ENCODE measurements around the gene NEAT1.
A peak's percentile ranks its signal among the peaks of the same experiment; 100 is the strongest.

NEAT1 gene

GRCh38 chr11:65476632-65477148 is 54.1 kb downstream of the NEAT1 start:
- Histone ChIP-seq H3K79me1 (ENCODE audit: low read depth, low read length) (peaks cover 4% of the 10 kb centered on the region), H2BK15ac (ENCODE audit: low read length) (no peak overlapping the region), H3K4me3 (ENCODE audit: low read length in 2 of 2) (peak overlapping the region; percentile 87 to 90), H3K9me3 (replicated peaks in 1 of 2; ENCODE audit: control insufficient read depth in 2 of 2, insufficient read depth in 1 of 2, low read depth in 1 of 2, low read length in 2 of 2) (no peaks in the 10 kb centered on the region), H3K4me1 (ENCODE audit: control insufficient read depth in 2 of 2, insufficient read depth in 1 of 2, low read depth in 1 of 2, low read length in 2 of 2) (peaks cover 22 to 28% of the 10 kb centered on the region in 2 donors), H3K18ac (ENCODE audit: low read length) (peak overlapping the region; percentile 99), H3K23ac (ENCODE audit: low read depth, low read length, poor library complexity) (peak overlapping the region; percentile 99), H3K36me3 (replicated peaks in 1 of 2; ENCODE audit: control insufficient read depth in 2 of 2, insufficient read depth in 2 of 2, low read length in 2 of 2) (no peaks in the 10 kb centered on the region), H2AFZ (ENCODE audit: low read length) (peak overlapping the region; percentile 89), H2BK120ac (ENCODE audit: low read depth, low read length) (no peak overlapping the region), H3K27ac (replicated peaks; ENCODE audit: low read length) (peak overlapping the region; percentile 80), H3K9ac (ENCODE audit: low read depth, low read length, poor library complexity) (peak overlapping the region; percentile 97), H3K4me2 (ENCODE audit: insufficient read depth, low read length, poor library complexity, severe bottlenecking) (peak overlapping the region; percentile 82), H2AK5ac (ENCODE audit: low read depth, low read length) (peak overlapping the region; percentile 72), H2BK5ac (ENCODE audit: low read length) (peak overlapping the region; percentile 90), H3K27me3 (ENCODE audit: control insufficient read depth in 3 of 3, insufficient read depth in 3 of 3, low read depth in 1 of 3, low read length in 3 of 3) (no peaks in the 10 kb centered on the region), H3K14ac (ENCODE audit: low read length) (peak overlapping the region; percentile 87), H3K4ac (ENCODE audit: low read length) (no peak overlapping the region), H4K8ac (ENCODE audit: low read depth, low read length) (no peak overlapping the region), H4K91ac (ENCODE audit: low read depth, low read length, poor library complexity) (no peak overlapping the region), H2BK12ac (ENCODE audit: low read length) (peak overlapping the region; percentile 1)
- WGBS, 2 donors (ENCODE audit: extremely low coverage in 2 of 2, insufficient read length in 2 of 2, insufficient replicate concordance in 1 of 2): no CpG with 5 or more reads among the region's 10 CpGs
- DNase-seq (ENCODE audit: low spot score): no peak

DNA sequence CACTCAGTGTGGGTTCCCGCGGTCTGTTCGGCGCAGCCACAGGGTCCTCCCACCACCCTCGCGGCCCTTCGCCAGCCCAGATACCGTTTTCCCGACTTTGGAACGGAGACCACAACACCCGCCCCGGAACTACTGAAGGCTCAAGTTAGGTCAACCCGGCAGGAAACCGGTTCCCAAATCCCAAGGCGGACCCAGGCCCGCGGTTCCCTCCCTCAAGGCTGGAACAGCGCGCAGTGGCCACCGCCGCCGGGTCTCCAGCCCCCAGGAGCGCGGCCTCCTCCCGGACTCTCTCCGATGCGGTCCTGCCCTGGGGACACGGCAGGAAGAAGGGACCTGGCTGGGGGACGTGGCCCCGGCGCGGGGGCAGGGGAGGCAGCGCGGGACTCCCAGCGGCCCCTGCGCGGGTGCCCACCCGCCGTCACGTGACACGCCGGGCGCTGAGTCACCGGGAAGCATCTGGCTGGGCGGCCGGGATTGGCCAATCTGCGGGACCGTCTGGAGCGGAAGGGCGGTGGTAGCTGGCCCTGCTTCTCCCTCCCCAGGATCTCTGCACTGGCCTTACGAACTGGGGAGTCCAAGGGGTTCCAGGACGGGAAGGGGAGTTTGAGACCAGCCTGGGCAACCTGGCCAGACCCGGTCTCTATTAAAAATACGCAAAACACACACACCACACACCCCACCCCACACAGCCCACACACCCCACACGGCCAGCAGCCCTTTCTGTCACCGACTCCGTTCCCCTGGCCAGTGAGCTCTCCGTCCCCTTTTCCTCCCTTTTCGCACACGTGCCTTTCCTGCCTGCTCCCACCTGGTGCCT is 54.8 kb downstream of the NEAT1 start:
- peak overlapping the region; percentile 82 for H3K4me2 ChIP-seq (ENCODE audit: insufficient read depth, low read length, poor library complexity, severe bottlenecking)
- peak overlapping the region; percentile 99 for H4K8ac ChIP-seq (ENCODE audit: low read depth, low read length)
- peak overlapping the region; percentile 89 for H2AFZ ChIP-seq (ENCODE audit: low read length)
- H2BK5ac ChIP-seq (ENCODE audit: low read length): peak overlapping the region; percentile 90
- peak overlapping the region; percentile 99 for H3K18ac ChIP-seq (ENCODE audit: low read length)
- peak overlapping the region; percentile 100 for H3K4ac ChIP-seq (ENCODE audit: low read length)
- H3K36me3 ChIP-seq (replicated peaks in 1 of 2; ENCODE audit: control insufficient read depth in 2 of 2, insufficient read depth in 2 of 2, low read length in 2 of 2): no peaks in the 10 kb centered on the region
- peak overlapping the region; percentile 97 for H3K9ac ChIP-seq (ENCODE audit: low read depth, low read length, poor library complexity)
- peak overlapping the region; percentile 89 for H3K27ac ChIP-seq (replicated peaks; ENCODE audit: low read length)
- peak overlapping the region; percentile 99 for H2AK5ac ChIP-seq (ENCODE audit: low read depth, low read length)
- H2BK15ac ChIP-seq (ENCODE audit: low read length): peak overlapping the region; percentile 54
- H4K91ac ChIP-seq (ENCODE audit: low read depth, low read length, poor library complexity): peak overlapping the region; percentile 97
- H2BK12ac ChIP-seq (ENCODE audit: low read length): peak overlapping the region; percentile 99
- H2BK120ac ChIP-seq (ENCODE audit: low read depth, low read length): peak overlapping the region; percentile 87
- peak overlapping the region; percentile 87 to 90 for H3K4me3 ChIP-seq (ENCODE audit: low read length in 2 of 2)
- H3K23ac ChIP-seq (ENCODE audit: low read depth, low read length, poor library complexity): peak overlapping the region; percentile 99
- no peaks in the 10 kb centered on the region for H3K9me3 ChIP-seq (replicated peaks in 1 of 2; ENCODE audit: control insufficient read depth in 2 of 2, insufficient read depth in 1 of 2, low read depth in 1 of 2, low read length in 2 of 2)
- H3K79me1 ChIP-seq (ENCODE audit: low read depth, low read length): peaks cover 4% of the 10 kb centered on the region
- H3K4me1 ChIP-seq (ENCODE audit: control insufficient read depth in 2 of 2, insufficient read depth in 1 of 2, low read depth in 1 of 2, low read length in 2 of 2): peaks cover 20 to 24% of the 10 kb centered on the region in 2 donors
- DNase-seq (ENCODE audit: low spot score): peak; percentile 81
- peak overlapping the region; percentile 89 for H3K14ac ChIP-seq (ENCODE audit: low read length)
- no peaks in the 10 kb centered on the region for H3K27me3 ChIP-seq (ENCODE audit: control insufficient read depth in 3 of 3, insufficient read depth in 3 of 3, low read depth in 1 of 3, low read length in 3 of 3)
- no CpG with 5 or more reads among the region's 60 CpGs for WGBS, 2 donors (ENCODE audit: extremely low coverage in 2 of 2, insufficient read length in 2 of 2, insufficient replicate concordance in 1 of 2)

GRCh38 chr11:65478388-65479183 is 56.0 kb downstream of the NEAT1 start:
- Histone ChIP-seq H3K27ac (replicated peaks; ENCODE audit: low read length) (peak overlapping the region; percentile 3), H4K8ac (ENCODE audit: low read depth, low read length) (no peak overlapping the region), H3K14ac (ENCODE audit: low read length) (no peak overlapping the region), H2BK5ac (ENCODE audit: low read length) (peak overlapping the region; percentile 15), H3K27me3 (ENCODE audit: control insufficient read depth in 3 of 3, insufficient read depth in 3 of 3, low read depth in 1 of 3, low read length in 3 of 3) (no peaks in the 10 kb centered on the region), H2BK15ac (ENCODE audit: low read length) (peak overlapping the region; percentile 92), H3K23ac (ENCODE audit: low read depth, low read length, poor library complexity) (peak overlapping the region; percentile 56), H3K4me3 (ENCODE audit: low read length in 2 of 2) (peak overlapping the region in 1 of 2 donors; percentile 21), H3K4me1 (ENCODE audit: control insufficient read depth in 2 of 2, insufficient read depth in 1 of 2, low read depth in 1 of 2, low read length in 2 of 2) (peaks cover 20 to 24% of the 10 kb centered on the region in 2 donors), H2BK120ac (ENCODE audit: low read depth, low read length) (no peak overlapping the region), H3K79me1 (ENCODE audit: low read depth, low read length) (peaks cover 4% of the 10 kb centered on the region), H2BK12ac (ENCODE audit: low read length) (peak overlapping the region; percentile 76), H2AFZ (ENCODE audit: low read length) (peak overlapping the region; percentile 70), H3K4ac (ENCODE audit: low read length) (peak overlapping the region; percentile 47), H3K9me3 (replicated peaks in 1 of 2; ENCODE audit: control insufficient read depth in 2 of 2, insufficient read depth in 1 of 2, low read depth in 1 of 2, low read length in 2 of 2) (no peaks in the 10 kb centered on the region), H4K91ac (ENCODE audit: low read depth, low read length, poor library complexity) (no peak overlapping the region), H3K36me3 (replicated peaks in 1 of 2; ENCODE audit: control insufficient read depth in 2 of 2, insufficient read depth in 2 of 2, low read length in 2 of 2) (no peaks in the 10 kb centered on the region), H3K18ac (ENCODE audit: low read length) (peak overlapping the region; percentile 48), H3K9ac (ENCODE audit: low read depth, low read length, poor library complexity) (peak overlapping the region; percentile 45), H3K4me2 (ENCODE audit: insufficient read depth, low read length, poor library complexity, severe bottlenecking) (no peak overlapping the region), H2AK5ac (ENCODE audit: low read depth, low read length) (peak overlapping the region; percentile 51)
- no peak for DNase-seq (ENCODE audit: low spot score)
- WGBS, 2 donors (ENCODE audit: extremely low coverage in 2 of 2, insufficient read length in 2 of 2, insufficient replicate concordance in 1 of 2): no CpG with 5 or more reads among the region's 33 CpGs

Data from neuronal stem cell (in vitro differentiated cells).